GM13976 (cell line): ENCODE data around the gene EHHADH.

Source experiments
- DNase-seq: peaks from one replicate; pipeline ENCODE4 v3.0.0; 2012; ENCODE audit warnings: low spot score
- in situ Hi-C: fragments of 300-500 bp; cut with MboI; formaldehyde crosslinking; loops from one replicate; pipeline ENCODE4 v1.12.0; 2022; ENCODE audit warnings: low sequenced_read_pairs, mixed read lengths, inconsistent platforms; ENCODE audit not compliant: unreplicated experiment
- TF ChIP-seq, protein P1 (sequence below): IDR thresholded peaks from 2 replicates; pipeline ENCODE4 v1.5.1; 2012; ENCODE audit warnings: borderline replicate concordance, mild to moderate bottlenecking; ENCODE audit not compliant: insufficient read depth; ENCODE audit errors: extremely low read depth, missing control alignments, control extremely low read depth

EHHADH gene

DNA sequence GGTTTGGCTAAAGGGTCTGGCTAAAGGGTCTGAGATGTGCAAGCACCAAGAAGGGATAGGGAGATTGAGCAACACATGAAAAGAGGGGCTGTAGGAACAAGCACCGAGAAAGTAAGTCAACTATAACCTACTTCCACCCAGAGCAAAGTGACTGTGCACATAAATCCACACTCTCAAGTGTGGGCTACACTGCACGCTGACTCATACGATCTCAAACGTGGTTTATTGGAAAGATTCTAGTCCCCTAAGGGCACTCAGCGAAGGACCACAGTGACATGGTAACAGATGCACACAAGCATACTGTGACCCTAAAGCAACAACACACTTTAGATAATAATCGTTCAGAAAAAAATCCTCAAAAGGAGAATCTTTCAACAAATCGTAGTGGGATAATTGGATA, 48.0 kb downstream of the EHHADH start:
- in situ Hi-C loops = no loop called here
- TF ChIP-seq, protein P1, sequence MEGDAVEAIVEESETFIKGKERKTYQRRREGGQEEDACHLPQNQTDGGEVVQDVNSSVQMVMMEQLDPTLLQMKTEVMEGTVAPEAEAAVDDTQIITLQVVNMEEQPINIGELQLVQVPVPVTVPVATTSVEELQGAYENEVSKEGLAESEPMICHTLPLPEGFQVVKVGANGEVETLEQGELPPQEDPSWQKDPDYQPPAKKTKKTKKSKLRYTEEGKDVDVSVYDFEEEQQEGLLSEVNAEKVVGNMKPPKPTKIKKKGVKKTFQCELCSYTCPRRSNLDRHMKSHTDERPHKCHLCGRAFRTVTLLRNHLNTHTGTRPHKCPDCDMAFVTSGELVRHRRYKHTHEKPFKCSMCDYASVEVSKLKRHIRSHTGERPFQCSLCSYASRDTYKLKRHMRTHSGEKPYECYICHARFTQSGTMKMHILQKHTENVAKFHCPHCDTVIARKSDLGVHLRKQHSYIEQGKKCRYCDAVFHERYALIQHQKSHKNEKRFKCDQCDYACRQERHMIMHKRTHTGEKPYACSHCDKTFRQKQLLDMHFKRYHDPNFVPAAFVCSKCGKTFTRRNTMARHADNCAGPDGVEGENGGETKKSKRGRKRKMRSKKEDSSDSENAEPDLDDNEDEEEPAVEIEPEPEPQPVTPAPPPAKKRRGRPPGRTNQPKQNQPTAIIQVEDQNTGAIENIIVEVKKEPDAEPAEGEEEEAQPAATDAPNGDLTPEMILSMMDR = no peak
- DNase-seq = no peak

DNA sequence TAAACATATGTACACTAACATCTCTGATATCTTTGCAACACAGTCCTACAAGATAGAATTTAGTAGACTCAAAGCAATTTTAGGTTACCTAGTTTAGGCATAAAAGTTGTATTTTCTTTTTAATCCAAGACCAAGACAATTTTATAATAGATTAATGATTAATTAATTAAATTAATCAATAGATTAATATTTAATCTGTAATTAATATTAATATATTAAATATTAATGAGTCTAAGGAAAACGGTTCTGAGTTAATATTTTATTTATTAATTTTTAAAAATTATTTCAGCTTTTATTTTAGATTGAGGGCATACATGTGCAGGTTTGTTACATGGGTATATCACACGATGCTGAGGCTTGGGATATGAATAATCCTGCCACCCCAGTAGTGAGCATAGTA, 49.0 kb downstream of the EHHADH start:
- in situ Hi-C loops = no loop called here
- no peak for DNase-seq
- TF ChIP-seq, protein P1 = no peak

DNA sequence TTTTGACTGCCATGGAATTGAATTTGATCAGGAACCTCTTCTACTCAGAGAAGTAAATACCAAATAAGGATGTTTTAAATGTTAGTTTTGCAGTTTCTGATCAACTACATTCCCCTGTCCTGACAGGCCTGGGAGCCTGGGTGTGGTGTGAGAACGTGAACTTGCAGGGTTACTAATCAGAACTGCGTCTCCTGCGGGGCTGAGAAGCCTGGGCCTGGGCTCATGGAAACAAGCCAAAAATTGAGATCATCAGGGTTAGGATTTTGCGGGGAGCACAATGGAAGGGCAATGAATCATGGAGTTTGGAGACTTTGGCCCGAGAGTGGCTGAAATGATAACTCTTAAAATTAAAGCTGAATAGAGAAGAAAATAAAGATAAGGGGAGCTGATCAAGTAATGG, 53.2 kb downstream of the EHHADH start:
- TF ChIP-seq, protein P1 = no peak
- no peak for DNase-seq
- in situ Hi-C loops = no loop called here

DNA sequence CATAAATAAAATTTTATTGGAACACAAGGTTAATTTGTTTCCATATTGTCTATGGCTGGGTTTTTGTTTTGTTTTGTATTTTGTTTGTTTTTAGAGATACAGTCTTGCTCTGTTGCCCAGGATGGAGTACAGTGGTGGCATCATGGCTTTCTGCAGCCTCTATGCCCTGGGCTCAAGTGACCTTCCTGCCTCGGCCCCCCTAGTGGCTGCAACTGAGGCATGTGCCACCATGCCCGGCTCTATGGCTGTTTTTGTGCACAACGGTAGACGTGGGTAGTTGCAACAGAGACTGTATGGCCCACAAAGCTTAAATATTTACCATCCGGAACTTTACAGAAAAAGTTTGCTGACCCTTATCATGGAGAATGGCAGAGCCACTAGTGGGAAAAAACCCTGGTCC, 54.2 kb downstream of the EHHADH start:
- in situ Hi-C loops = loop anchor here (25.0 kb wide), 1 partner anchor 312 kb away; no protein-coding TSS in a partner anchor
- TF ChIP-seq, protein P1 = no peak
- DNase-seq = no peak

DNA sequence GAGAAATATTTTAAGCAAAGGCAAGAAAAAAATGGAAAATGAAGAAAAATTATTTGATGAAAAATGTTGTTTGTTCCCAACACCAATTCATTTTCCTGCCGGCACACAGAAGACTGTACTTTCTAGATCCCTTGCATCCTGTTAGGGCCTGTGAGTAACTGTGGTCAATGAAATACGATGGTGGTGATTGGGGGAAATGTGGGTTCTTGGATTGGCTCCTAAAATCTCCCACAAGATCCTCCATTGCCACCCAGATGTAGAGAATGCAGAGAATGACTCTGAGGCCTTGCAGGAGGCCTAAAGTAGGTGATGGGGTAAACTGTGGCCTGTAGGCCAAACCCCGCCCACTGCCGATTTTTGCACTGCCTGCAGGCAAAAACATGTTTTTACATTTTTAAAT, 54.6 kb downstream of the EHHADH start:
- in situ Hi-C loops = loop anchor here (25.0 kb wide), 1 partner anchor 312 kb away; no protein-coding TSS in a partner anchor
- TF ChIP-seq, protein P1 = no peak
- DNase-seq = no peak

DNA sequence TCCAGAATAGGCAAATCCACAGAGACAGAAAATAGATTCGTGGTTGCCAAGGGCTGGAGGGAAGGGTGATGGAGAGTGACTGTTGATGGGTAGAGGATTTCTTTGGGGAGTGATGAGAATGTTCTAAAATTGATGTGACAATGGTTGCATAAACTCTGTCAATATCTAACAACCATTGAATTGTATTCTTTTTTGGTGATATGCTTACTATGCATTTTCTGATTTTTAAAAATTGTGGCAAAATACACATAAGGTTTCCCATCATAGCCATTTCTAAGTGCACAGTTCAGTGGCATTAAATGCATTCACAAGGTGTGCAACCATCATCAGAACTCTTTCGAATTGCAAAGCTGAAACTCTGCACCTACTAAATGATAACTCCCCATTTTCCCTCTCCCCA, 56.8 kb downstream of the EHHADH start:
- TF ChIP-seq, protein P1 = no peak
- DNase-seq = no peak
- in situ Hi-C loops = loop anchor here (25.0 kb wide), 1 partner anchor 310 kb away; no protein-coding TSS in a partner anchor
